ENCODE results near the gene FNDC5. TPM values are rescaled to one million over a fixed set of nuclear protein-coding genes. Genes with fewer than 3 reads are reported as not detected.

Gene FNDC5
- total and polyA plus RNA-seq, 2 experiments from 2014 or later = 9.0 to 11.2 TPM

GRCh38 chr1:32903991-32904785 lies 33.5 kb upstream of the FNDC5 start:
- WGBS (ENCODE audit: low lambda C conversion rate, missing lambda C conversion rate) = 83% methylated on average over 3 of the region's 3 CpGs
- no peak overlapping the region for H3K4me3 ChIP-seq
- H2AFZ ChIP-seq = no peak overlapping the region
- H3K79me2 ChIP-seq = no peaks in the 10 kb centered on the region
- H3K9me3 ChIP-seq (ENCODE audit: low read depth) = no peaks in the 10 kb centered on the region
- H3K4me1 ChIP-seq (ENCODE audit: insufficient read depth) = peaks cover 7% of the 10 kb centered on the region
- no peaks in the 10 kb centered on the region for H3K9me2 ChIP-seq (replicated peaks; ENCODE audit: insufficient read depth)
- no peaks in the 10 kb centered on the region for H4K20me1 ChIP-seq (ENCODE audit: insufficient read depth, poor library complexity, severe bottlenecking)
- no peaks in the 10 kb centered on the region for H3K27me3 ChIP-seq
- H3K4me2 ChIP-seq = no peak overlapping the region
- no peak overlapping the region for H3K27ac ChIP-seq
- no peak for DNase-seq (ENCODE audit: low spot score)
- TF ChIP-seq EZH2phosphoT487 (IDR thresholded peaks at IDR 0.05; ENCODE audit: low read depth, severe bottlenecking, unreplicated experiment) = no peak
- no peak for TF ChIP-seq EZH2 (IDR thresholded peaks at IDR 0.05; ENCODE audit: borderline replicate concordance)
- TF ChIP-seq CTCF (IDR thresholded peaks at IDR 0.05; ENCODE audit: poor library complexity) = no peak
- no peaks in the 10 kb centered on the region for H3K36me3 ChIP-seq (replicated peaks; ENCODE audit: insufficient read depth, low read depth)

- no peak overlapping the region for H3K4me2 ChIP-seq
- no peaks in the 10 kb centered on the region for H3K36me3 ChIP-seq (replicated peaks; ENCODE audit: insufficient read depth, low read depth)
- TF ChIP-seq EZH2 (IDR thresholded peaks at IDR 0.05; ENCODE audit: borderline replicate concordance) (no peak), CTCF (IDR thresholded peaks at IDR 0.05; ENCODE audit: poor library complexity) (no peak), EZH2phosphoT487 (IDR thresholded peaks at IDR 0.05; ENCODE audit: low read depth, severe bottlenecking, unreplicated experiment) (no peak)
- H3K27me3 ChIP-seq = no peaks in the 10 kb centered on the region
- DNase-seq (ENCODE audit: low spot score) = no peak
- no peak overlapping the region for H3K27ac ChIP-seq
- peaks cover 4% of the 10 kb centered on the region for H3K4me1 ChIP-seq (ENCODE audit: insufficient read depth)
- H3K9me2 ChIP-seq (replicated peaks; ENCODE audit: insufficient read depth) = no peaks in the 10 kb centered on the region
- 80% methylated on average over 6 of the region's 6 CpGs for WGBS (ENCODE audit: low lambda C conversion rate, missing lambda C conversion rate)
- no peaks in the 10 kb centered on the region for H3K9me3 ChIP-seq (ENCODE audit: low read depth)
- H3K79me2 ChIP-seq = no peaks in the 10 kb centered on the region
- no peaks in the 10 kb centered on the region for H4K20me1 ChIP-seq (ENCODE audit: insufficient read depth, poor library complexity, severe bottlenecking)
- no peak overlapping the region for H3K4me3 ChIP-seq
- no peak overlapping the region for H2AFZ ChIP-seq
Observed at GRCh38 chr1:32902535-32902920, 31.8 kb upstream of the FNDC5 start.

GRCh38 chr1:32901823-32902534 lies 31.3 kb upstream of the FNDC5 start:
- Histone ChIP-seq H3K27me3 (no peaks in the 10 kb centered on the region), H3K4me3 (peak overlapping the region; percentile 55), H3K36me3 (replicated peaks; ENCODE audit: insufficient read depth, low read depth) (no peaks in the 10 kb centered on the region), H3K9me2 (replicated peaks; ENCODE audit: insufficient read depth) (no peaks in the 10 kb centered on the region), H4K20me1 (ENCODE audit: insufficient read depth, poor library complexity, severe bottlenecking) (no peaks in the 10 kb centered on the region), H3K79me2 (no peaks in the 10 kb centered on the region), H3K4me1 (ENCODE audit: insufficient read depth) (peaks cover 4% of the 10 kb centered on the region), H3K4me2 (peak overlapping the region; percentile 98), H3K27ac (peak overlapping the region; percentile 43), H2AFZ (peak overlapping the region; percentile 98), H3K9me3 (ENCODE audit: low read depth) (no peaks in the 10 kb centered on the region)
- no peak for DNase-seq (ENCODE audit: low spot score)
- 49% methylated on average over 17 of the region's 24 CpGs for WGBS (ENCODE audit: low lambda C conversion rate, missing lambda C conversion rate)
- TF ChIP-seq CTCF (IDR thresholded peaks at IDR 0.05; ENCODE audit: poor library complexity) = no peak
- TF ChIP-seq EZH2 (IDR thresholded peaks at IDR 0.05; ENCODE audit: borderline replicate concordance) = no peak
- no peak for TF ChIP-seq EZH2phosphoT487 (IDR thresholded peaks at IDR 0.05; ENCODE audit: low read depth, severe bottlenecking, unreplicated experiment)
